WTC11 (cell line): ENCODE measurements around the gene RTL3.

Experiments used
- CREM ChIP-seq: sonication (generic); formaldehyde crosslinking; IDR thresholded peaks from 2 replicates; pipeline ENCODE4 v1.8.1; 2022; ENCODE audit warnings: mild to moderate bottlenecking, missing genetic modification reagents, moderate library complexity
- ETV6 ChIP-seq: sonication (generic); formaldehyde crosslinking; IDR thresholded peaks from 2 replicates; pipeline ENCODE4 v1.8.1; 2022; ENCODE audit warnings: mild to moderate bottlenecking, missing genetic modification reagents
- JUN ChIP-seq: sonication (generic); formaldehyde crosslinking; IDR thresholded peaks from 2 replicates; pipeline ENCODE4 v1.8.0; 2023; ENCODE audit warnings: mild to moderate bottlenecking, missing genetic modification reagents
- NR1H2 ChIP-seq: sonication (generic); formaldehyde crosslinking; IDR thresholded peaks from 2 replicates; pipeline ENCODE4 v1.9.0; 2021; ENCODE audit warnings: mild to moderate bottlenecking, moderate library complexity, missing genetic modification reagents
- SMAD3 ChIP-seq: sonication (generic); formaldehyde crosslinking; IDR thresholded peaks from 2 replicates; pipeline ENCODE4 v1.8.0; 2022; ENCODE audit warnings: missing genetic modification reagents, mild to moderate bottlenecking, borderline replicate concordance
- ZNF121 ChIP-seq: sonication (generic); formaldehyde crosslinking; IDR thresholded peaks from 2 replicates; pipeline ENCODE4 v1.8.0; 2023; ENCODE audit warnings: missing genetic modification reagents
- ZNF232 ChIP-seq: sonication (generic); formaldehyde crosslinking; IDR thresholded peaks from 2 replicates; pipeline ENCODE4 v1.8.0; 2022; ENCODE audit warnings: mild to moderate bottlenecking, missing genetic modification reagents
- ZNF263 ChIP-seq: sonication (generic); formaldehyde crosslinking; IDR thresholded peaks from 2 replicates; pipeline ENCODE4 v1.8.1; 2022; ENCODE audit warnings: low read depth, mild to moderate bottlenecking, moderate library complexity, missing genetic modification reagents
- TF ChIP-seq, protein P1 (sequence below): fragments of 200-600 bp; IDR thresholded peaks from 2 replicates; pipeline ENCODE4 v1.8.0; 2022; ENCODE audit warnings: antibody characterized with exemption
- TF ChIP-seq, protein P2 (sequence below): sonication (generic); formaldehyde crosslinking; IDR thresholded peaks from 2 replicates; pipeline ENCODE4 v1.8.1; 2023; ENCODE audit warnings: mild to moderate bottlenecking, missing genetic modification reagents
- TF ChIP-seq, protein P3 (sequence below): sonication (generic); formaldehyde crosslinking; IDR thresholded peaks from 2 replicates; pipeline ENCODE4 v1.8.1; 2023; ENCODE audit warnings: mild to moderate bottlenecking, missing genetic modification reagents, moderate library complexity
- TF ChIP-seq, protein P4 (sequence below): sonication (generic); formaldehyde crosslinking; IDR thresholded peaks from 2 replicates; pipeline ENCODE4 v1.8.0; 2022; ENCODE audit warnings: mild to moderate bottlenecking, missing genetic modification reagents
- TF ChIP-seq, protein P5 (sequence below): fragments of 250-450 bp; sonication (Bioruptor Pico); IDR thresholded peaks from 2 replicates; pipeline ENCODE4 v1.9.0; 2021; ENCODE audit warnings: mild to moderate bottlenecking, borderline replicate concordance

DNA sequence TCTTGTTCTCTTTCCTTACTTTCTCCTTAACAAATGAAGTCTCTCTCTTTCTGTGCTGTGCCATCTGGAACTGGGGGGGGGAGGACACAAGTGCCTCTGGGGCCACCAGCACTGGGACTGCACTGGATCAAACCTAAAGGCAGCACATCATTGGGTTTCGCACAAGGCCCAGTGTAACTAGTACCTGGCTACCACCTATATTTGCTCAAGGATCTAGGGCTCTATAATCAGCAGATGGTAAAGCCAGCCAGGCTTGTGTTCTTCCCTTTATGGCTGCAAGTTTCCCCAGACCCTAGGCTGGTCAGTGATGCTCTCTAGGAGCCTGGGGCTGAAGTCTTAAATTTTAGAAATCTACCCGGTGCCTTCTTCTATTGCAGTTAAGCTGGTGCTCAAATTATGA, 40.1 kb downstream of the RTL3 start:
- TF ChIP-seq, protein P1, sequence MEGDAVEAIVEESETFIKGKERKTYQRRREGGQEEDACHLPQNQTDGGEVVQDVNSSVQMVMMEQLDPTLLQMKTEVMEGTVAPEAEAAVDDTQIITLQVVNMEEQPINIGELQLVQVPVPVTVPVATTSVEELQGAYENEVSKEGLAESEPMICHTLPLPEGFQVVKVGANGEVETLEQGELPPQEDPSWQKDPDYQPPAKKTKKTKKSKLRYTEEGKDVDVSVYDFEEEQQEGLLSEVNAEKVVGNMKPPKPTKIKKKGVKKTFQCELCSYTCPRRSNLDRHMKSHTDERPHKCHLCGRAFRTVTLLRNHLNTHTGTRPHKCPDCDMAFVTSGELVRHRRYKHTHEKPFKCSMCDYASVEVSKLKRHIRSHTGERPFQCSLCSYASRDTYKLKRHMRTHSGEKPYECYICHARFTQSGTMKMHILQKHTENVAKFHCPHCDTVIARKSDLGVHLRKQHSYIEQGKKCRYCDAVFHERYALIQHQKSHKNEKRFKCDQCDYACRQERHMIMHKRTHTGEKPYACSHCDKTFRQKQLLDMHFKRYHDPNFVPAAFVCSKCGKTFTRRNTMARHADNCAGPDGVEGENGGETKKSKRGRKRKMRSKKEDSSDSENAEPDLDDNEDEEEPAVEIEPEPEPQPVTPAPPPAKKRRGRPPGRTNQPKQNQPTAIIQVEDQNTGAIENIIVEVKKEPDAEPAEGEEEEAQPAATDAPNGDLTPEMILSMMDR = no peak
- TF ChIP-seq, protein P2, sequence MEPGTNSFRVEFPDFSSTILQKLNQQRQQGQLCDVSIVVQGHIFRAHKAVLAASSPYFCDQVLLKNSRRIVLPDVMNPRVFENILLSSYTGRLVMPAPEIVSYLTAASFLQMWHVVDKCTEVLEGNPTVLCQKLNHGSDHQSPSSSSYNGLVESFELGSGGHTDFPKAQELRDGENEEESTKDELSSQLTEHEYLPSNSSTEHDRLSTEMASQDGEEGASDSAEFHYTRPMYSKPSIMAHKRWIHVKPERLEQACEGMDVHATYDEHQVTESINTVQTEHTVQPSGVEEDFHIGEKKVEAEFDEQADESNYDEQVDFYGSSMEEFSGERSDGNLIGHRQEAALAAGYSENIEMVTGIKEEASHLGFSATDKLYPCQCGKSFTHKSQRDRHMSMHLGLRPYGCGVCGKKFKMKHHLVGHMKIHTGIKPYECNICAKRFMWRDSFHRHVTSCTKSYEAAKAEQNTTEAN (CRISPR knock-in tag) = no peak
- TF ChIP-seq, protein P3, sequence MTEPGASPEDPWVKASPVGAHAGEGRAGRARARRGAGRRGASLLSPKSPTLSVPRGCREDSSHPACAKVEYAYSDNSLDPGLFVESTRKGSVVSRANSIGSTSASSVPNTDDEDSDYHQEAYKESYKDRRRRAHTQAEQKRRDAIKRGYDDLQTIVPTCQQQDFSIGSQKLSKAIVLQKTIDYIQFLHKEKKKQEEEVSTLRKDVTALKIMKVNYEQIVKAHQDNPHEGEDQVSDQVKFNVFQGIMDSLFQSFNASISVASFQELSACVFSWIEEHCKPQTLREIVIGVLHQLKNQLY (CRISPR knock-in tag) = no peak
- TF ChIP-seq CREM (CRISPR knock-in tag) (no peak), JUN (no peak), ZNF263 (no peak), SMAD3 (CRISPR knock-in tag) (no peak), ZNF121 (no peak), ETV6 (CRISPR knock-in tag) (no peak), NR1H2 (no peak), ZNF232 (CRISPR knock-in tag) (no peak)
- TF ChIP-seq, protein P4, sequence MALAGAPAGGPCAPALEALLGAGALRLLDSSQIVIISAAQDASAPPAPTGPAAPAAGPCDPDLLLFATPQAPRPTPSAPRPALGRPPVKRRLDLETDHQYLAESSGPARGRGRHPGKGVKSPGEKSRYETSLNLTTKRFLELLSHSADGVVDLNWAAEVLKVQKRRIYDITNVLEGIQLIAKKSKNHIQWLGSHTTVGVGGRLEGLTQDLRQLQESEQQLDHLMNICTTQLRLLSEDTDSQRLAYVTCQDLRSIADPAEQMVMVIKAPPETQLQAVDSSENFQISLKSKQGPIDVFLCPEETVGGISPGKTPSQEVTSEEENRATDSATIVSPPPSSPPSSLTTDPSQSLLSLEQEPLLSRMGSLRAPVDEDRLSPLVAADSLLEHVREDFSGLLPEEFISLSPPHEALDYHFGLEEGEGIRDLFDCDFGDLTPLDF (CRISPR knock-in tag) = no peak
- TF ChIP-seq, protein P5, sequence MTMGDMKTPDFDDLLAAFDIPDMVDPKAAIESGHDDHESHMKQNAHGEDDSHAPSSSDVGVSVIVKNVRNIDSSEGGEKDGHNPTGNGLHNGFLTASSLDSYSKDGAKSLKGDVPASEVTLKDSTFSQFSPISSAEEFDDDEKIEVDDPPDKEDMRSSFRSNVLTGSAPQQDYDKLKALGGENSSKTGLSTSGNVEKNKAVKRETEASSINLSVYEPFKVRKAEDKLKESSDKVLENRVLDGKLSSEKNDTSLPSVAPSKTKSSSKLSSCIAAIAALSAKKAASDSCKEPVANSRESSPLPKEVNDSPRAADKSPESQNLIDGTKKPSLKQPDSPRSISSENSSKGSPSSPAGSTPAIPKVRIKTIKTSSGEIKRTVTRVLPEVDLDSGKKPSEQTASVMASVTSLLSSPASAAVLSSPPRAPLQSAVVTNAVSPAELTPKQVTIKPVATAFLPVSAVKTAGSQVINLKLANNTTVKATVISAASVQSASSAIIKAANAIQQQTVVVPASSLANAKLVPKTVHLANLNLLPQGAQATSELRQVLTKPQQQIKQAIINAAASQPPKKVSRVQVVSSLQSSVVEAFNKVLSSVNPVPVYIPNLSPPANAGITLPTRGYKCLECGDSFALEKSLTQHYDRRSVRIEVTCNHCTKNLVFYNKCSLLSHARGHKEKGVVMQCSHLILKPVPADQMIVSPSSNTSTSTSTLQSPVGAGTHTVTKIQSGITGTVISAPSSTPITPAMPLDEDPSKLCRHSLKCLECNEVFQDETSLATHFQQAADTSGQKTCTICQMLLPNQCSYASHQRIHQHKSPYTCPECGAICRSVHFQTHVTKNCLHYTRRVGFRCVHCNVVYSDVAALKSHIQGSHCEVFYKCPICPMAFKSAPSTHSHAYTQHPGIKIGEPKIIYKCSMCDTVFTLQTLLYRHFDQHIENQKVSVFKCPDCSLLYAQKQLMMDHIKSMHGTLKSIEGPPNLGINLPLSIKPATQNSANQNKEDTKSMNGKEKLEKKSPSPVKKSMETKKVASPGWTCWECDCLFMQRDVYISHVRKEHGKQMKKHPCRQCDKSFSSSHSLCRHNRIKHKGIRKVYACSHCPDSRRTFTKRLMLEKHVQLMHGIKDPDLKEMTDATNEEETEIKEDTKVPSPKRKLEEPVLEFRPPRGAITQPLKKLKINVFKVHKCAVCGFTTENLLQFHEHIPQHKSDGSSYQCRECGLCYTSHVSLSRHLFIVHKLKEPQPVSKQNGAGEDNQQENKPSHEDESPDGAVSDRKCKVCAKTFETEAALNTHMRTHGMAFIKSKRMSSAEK = no peak
